ENCODE measurements around the gene VWCE.
"Not testable (repeated sequence)": the region's sequence is repeated elsewhere in the genome, so short reads cannot be mapped to it uniquely, and the experiment has no call there.

Gene VWCE

GRCh38 chr11:61264795-61265194 is 30.3 kb downstream of the VWCE start:
- no peak for FAIRE-seq

GRCh38 chr11:61264371-61264770 is 30.7 kb downstream of the VWCE start:
- DNase-seq (ENCODE audit: extremely low spot score, insufficient read length, low read depth) (no peak), FAIRE-seq (no peak)

More at GRCh38 chr11:61264795-61265194, 30.3 kb downstream of the VWCE start:
- no peak for DNase-seq (ENCODE audit: extremely low spot score, insufficient read length, low read depth)

- FAIRE-seq (no peak), DNase-seq (ENCODE audit: extremely low spot score, insufficient read length, low read depth) (no peak)
Measured at GRCh38 chr11:61259363-61259762, 35.8 kb downstream of the VWCE start.

GRCh38 chr11:61258546-61258945 is 36.6 kb downstream of the VWCE start:
- no peak for FAIRE-seq
- no peak for DNase-seq (ENCODE audit: extremely low spot score, insufficient read length, low read depth)

- DNase-seq (ENCODE audit: extremely low spot score, insufficient read length, low read depth) = no peak
- no peak for FAIRE-seq
Measured at GRCh38 chr11:61256710-61257482, 38.2 kb downstream of the VWCE start.

GRCh38 chr11:61254403-61255025 is 40.6 kb downstream of the VWCE start:
- peak; percentile 81 for DNase-seq (ENCODE audit: extremely low spot score, insufficient read length, low read depth)
- FAIRE-seq = peak; percentile 82

GRCh38 chr11:61252332-61252731 is 42.8 kb downstream of the VWCE start:
- FAIRE-seq; DNase-seq (ENCODE audit: extremely low spot score, insufficient read length, low read depth): not testable (repeated sequence)

- not testable (repeated sequence) for FAIRE-seq; DNase-seq (ENCODE audit: extremely low spot score, insufficient read length, low read depth)
Measured at GRCh38 chr11:61250796-61251765, 44.0 kb downstream of the VWCE start.

- DNase-seq (ENCODE audit: extremely low spot score, insufficient read length, low read depth); FAIRE-seq: not testable (repeated sequence)
Measured at GRCh38 chr11:61249201-61249600, 45.9 kb downstream of the VWCE start.

- not testable (repeated sequence) for DNase-seq (ENCODE audit: extremely low spot score, insufficient read length, low read depth); FAIRE-seq
Measured at GRCh38 chr11:61248071-61248470, 47.0 kb downstream of the VWCE start.

- not testable (repeated sequence) for DNase-seq (ENCODE audit: extremely low spot score, insufficient read length, low read depth); FAIRE-seq
Measured at GRCh38 chr11:61245284-61245964, 49.7 kb downstream of the VWCE start.

- FAIRE-seq = not testable (repeated sequence)
Measured at GRCh38 chr11:61241526-61241925, 53.6 kb downstream of the VWCE start.

GRCh38 chr11:61240875-61241274 is 54.2 kb downstream of the VWCE start, which contains the start of gene PGA5:
Gene PGA5, plus strand, starts transcription at chr11:61241175. Its CDS starts 52 bp downstream, at chr11:61241227.
- FAIRE-seq; DNase-seq (ENCODE audit: extremely low spot score, insufficient read length, low read depth): not testable (repeated sequence)

More at GRCh38 chr11:61241526-61241925, 53.6 kb downstream of the VWCE start:
- DNase-seq (ENCODE audit: extremely low spot score, insufficient read length, low read depth) = not testable (repeated sequence)

- not testable (repeated sequence) for FAIRE-seq; DNase-seq (ENCODE audit: extremely low spot score, insufficient read length, low read depth)
Measured at GRCh38 chr11:61240288-61240687, 54.8 kb downstream of the VWCE start.

GRCh38 chr11:61237130-61237529 is 58.0 kb downstream of the VWCE start:
- FAIRE-seq; DNase-seq (ENCODE audit: extremely low spot score, insufficient read length, low read depth): not testable (repeated sequence)

GRCh38 chr11:61232548-61233145 is 62.5 kb downstream of the VWCE start:
- not testable (repeated sequence) for FAIRE-seq

GRCh38 chr11:61231585-61231984 is 63.5 kb downstream of the VWCE start:
- not testable (repeated sequence) for DNase-seq (ENCODE audit: extremely low spot score, insufficient read length, low read depth); FAIRE-seq

More at GRCh38 chr11:61232548-61233145, 62.5 kb downstream of the VWCE start:
- not testable (repeated sequence) for DNase-seq (ENCODE audit: extremely low spot score, insufficient read length, low read depth)

GRCh38 chr11:61231033-61231432 is 64.1 kb downstream of the VWCE start:
- not testable (repeated sequence) for DNase-seq (ENCODE audit: extremely low spot score, insufficient read length, low read depth); FAIRE-seq

- FAIRE-seq; DNase-seq (ENCODE audit: extremely low spot score, insufficient read length, low read depth): not testable (repeated sequence)
Measured at GRCh38 chr11:61229458-61229857, 65.7 kb downstream of the VWCE start.

Measured in GM18507 (cell line).